HG02571 (cell line): ENCODE data around the gene ZBTB24.
"Not testable (repeated sequence)": the region's sequence is repeated elsewhere in the genome, so short reads cannot be mapped to it uniquely, and the experiment has no call there.

Source experiments
- ATAC-seq: cut with Tn5 transposase; IDR thresholded peaks from one replicate; pipeline ENCODE4 v1.9.1; 2021; ENCODE audit warnings: mild to moderate bottlenecking, moderate library complexity; ENCODE audit not compliant: unreplicated experiment

The ZBTB24 gene

DNA sequence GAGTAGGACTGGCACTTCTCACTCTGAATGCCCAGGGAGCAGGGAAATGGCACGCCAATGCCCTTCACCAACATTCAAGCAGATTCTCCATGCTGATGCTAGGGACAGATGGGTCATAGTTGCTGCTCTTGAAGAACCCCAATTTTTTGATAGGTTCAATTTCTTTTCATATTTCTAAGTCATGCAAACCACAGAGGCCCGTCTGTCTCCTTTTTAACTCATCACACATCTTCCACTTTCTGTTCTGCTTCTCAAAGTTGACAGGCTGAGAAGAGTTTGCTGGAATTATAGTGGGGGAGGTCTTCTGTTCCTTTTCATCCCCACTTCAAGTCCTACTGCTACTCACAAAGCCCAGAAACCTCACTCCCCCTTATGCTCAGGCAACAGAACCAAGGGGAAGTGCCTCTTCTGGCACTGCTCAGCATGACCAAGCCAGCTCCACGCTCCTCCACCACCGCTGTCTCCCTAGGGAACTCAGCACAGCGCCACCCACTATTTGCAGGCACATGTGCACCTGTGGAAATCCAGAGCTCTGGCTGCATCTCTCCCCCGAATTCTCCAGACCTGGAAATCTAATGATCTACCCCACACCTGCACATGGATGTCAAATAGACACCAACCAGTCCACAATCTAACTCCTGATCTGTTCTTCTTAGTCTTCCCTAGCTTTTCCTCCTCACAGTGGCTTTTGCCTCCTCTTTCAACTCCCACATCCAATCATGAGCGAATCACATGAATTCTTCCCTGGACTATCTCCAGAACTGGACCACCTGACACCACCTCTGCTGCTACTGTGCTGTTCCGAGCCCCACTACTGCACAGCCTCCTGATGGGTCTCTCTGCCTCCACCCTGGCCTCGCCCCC lies 10.7 kb downstream of the ZBTB24 start:
- peak; percentile 65 for ATAC-seq

- no peak for ATAC-seq
These were observed 11.8 kb downstream of the ZBTB24 start for GRCh38 chr6:109471105-109471810.

- no peak for ATAC-seq
These were observed 13.3 kb downstream of the ZBTB24 start for GRCh38 chr6:109469591-109470189.

DNA sequence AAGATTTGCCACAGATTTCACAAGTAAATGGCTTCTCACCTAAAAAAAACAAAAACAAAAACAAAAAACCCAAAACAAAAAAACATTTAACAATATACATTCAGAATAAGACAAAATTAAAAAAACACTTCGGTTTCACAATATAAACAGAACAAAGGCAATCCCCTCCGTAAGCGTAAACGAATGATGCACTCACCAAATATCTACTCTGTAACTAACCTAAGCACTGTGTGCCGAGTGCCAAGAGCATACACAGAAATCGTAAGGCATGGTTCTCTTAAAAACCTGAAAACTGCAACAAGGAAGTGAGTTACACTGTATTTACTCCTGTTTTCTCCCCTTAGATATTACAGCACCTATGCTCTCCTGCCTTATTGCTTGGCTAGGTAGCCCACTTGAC lies 15.3 kb downstream of the ZBTB24 start:
- ATAC-seq, result no peak

DNA sequence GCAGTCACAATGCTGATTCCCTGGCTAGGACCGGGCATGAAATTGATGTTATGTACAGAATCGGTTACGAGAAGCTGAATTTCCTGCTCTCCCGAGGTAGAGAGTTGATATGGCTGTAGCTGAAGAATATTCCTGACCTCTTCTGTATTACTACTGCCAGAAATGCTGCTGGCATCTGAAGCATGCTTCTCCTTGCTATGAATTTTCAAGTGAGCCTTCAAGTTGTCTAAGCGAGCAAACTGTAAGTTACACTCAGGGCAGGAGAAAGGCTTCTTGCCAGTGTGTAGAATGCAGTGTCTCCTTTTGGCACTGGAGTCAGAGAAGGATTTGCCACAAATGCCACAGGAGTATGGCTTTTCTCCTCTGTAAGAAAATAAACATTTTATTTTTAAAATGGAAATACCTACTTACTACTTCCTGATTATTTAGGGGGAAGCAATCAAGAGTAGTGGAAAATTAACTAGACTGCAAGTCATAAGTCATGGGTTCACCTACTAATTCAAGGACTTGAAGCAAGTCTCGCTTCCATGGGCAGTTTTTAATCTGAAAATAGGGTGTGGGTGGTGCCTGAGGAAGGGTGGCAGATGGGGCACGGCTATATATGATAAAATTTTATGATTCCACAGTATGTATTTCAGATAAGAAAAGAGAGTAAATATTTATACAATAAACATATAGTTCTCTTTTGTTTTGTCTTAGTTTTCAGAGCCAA lies 16.7 kb downstream of the ZBTB24 start:
- ATAC-seq, result no peak

DNA sequence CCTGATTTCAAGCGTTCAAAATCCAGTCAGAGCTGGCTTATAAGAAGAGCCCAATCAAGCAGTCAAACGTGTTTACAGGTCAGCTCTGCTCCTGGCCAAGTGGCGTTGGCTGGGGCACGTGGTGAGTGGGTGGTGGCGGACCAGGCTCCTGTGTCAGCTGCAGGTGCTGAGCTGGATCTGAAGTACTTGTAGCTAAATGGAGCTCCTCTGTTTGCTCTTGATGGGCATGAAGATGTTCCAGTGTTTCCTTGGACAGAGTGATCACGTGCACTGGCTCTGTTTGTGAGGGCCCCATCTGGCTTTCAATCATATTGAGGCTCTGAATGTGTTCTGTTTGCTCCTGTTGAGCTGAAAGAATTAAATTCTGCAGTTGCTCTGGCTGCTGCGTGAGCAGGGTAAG lies 17.2 kb downstream of the ZBTB24 start:
- ATAC-seq, result no peak

DNA sequence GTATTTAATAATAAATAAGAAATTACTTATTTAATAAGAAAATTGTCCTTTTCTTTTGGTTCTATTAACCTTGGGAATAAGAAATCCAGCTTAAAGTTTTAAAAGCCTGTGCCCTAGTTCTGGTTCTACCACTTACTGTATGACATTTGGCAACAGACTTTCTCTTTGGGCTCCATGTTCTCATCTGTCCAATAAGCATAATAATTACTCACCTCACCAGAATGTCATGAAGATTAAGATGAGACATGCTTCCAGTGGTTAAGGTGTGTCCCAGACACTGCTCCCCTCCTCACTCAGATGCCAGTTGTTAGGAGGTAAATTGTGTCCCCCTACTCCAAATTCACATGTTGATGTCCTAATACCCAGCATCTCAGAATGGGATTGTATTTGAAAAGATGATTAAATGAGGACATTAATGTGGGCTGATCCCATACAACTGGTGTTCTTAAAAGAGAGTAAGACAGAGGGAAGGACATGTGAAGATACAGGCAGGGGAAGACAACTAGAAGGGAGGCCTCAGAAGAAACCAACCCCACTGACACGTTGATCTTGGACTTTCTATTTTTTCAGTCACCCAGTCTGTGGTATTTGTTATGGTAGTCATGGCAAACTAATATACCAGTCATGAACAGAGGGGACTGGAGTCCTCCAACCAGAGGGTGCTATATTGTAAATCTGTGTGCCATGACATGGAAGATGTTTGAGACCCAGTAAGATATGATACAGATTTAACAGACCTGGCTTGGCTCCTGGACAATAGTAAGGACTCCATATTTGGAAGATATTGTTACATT lies 21.1 kb downstream of the ZBTB24 start:
- ATAC-seq, result no peak

GRCh38 chr6:109461205-109461604 lies 21.8 kb downstream of the ZBTB24 start:
- not testable (repeated sequence) for ATAC-seq

- ATAC-seq, result no peak
These were observed 22.7 kb downstream of the ZBTB24 start for GRCh38 chr6:109460161-109460829.

GRCh38 chr6:109458774-109459531 lies 24.1 kb downstream of the ZBTB24 start:
- no peak for ATAC-seq

GRCh38 chr6:109457562-109457996 lies 25.4 kb downstream of the ZBTB24 start:
- ATAC-seq, result no peak

GRCh38 chr6:109456710-109457561 lies 26.1 kb downstream of the ZBTB24 start:
- no peak for ATAC-seq

DNA sequence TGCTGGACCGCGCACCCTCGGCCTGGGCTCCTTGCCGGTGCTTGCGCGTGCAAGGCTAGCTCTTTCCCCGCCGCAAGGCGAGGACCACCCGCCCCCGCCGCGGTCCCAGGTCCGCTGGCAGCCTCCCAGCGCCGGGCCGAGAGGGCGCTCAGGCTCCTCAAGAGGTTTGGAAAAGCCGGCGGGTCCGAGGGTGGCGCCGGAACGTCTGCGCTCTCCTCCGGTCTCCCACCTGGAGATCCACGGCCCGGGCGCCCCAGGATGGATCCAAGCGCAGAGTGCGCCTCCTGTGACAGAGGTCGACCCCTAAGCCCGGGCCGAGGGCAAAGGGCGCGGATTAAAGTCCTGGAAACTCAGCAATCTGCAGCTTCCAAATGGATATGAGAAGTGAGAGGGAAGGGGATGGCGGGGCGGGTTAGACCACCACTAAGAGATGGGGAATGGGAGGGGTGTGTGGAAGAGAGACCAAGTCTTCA lies 26.9 kb downstream of the ZBTB24 start:
- ATAC-seq, result no peak

DNA sequence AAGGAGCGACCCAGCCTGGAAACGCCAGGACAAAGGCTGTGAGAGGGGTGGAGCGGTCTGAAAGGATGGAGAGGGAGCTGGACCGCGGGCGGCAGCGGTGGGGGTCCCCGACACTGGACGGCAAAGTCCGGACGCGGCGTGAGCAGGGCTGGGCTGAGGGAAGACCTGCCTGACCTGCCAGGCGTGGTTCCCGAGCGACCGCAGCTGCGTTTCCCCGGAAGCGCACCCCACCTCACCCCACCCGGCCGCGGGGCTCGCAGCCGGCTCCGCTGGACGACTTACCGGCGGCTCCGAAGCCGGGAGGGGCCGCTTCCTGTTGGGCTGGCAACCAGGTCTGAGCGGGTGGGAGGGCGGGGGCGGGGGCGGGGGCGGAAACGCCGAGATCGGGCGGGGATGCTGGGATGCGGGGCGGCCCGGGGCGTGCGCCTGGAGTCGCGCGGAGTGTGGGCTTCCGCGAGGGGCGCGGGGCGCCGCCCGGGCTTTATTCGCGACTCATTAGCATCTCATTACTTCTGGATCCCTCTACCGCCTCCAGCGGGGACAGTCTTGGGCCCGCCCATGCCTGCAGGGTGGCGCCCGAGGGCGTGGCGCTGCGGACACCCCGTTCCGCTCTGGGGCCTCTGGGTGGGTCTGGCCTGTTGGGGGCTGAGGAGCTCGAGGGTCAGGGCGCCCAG lies 27.4 kb downstream of the ZBTB24 start, which contains the start of gene MICAL1:
TSS of gene MICAL1 (minus strand) at position 336 of the 674 bp plus-strand sequence. CDS start 1,576 bp downstream, outside the sequence.
- peak; percentile 56 for ATAC-seq

GRCh38 chr6:109454496-109455436 lies 28.3 kb downstream of the ZBTB24 start:
- ATAC-seq, result peak; percentile 30
